Dedifferentiated amniotic fluid mesenchymal stem cell (primary cell): ENCODE data around the gene WARS2.

Experiments used
- DNase-seq: peaks from one replicate; pipeline ENCODE4 v3.0.0-alpha.2; 2016; ENCODE audit errors: extremely low spot score

The WARS2 gene

GRCh38 chr1:118999348-119000071 is 140.9 kb downstream of the WARS2 start:
- DNase-seq, result no peak

GRCh38 chr1:118998171-118998570 is 142.3 kb downstream of the WARS2 start:
- no peak for DNase-seq

- DNase-seq, result no peak
Observed at GRCh38 chr1:118997225-118997624, 143.2 kb downstream of the WARS2 start.

GRCh38 chr1:118995312-118996016 is 145.0 kb downstream of the WARS2 start:
- no peak for DNase-seq

GRCh38 chr1:118993700-118994026 is 146.8 kb downstream of the WARS2 start:
- no peak for DNase-seq

GRCh38 chr1:118992868-118993699 is 147.4 kb downstream of the WARS2 start:
- no peak for DNase-seq

GRCh38 chr1:118992237-118992825 is 148.1 kb downstream of the WARS2 start:
- no peak for DNase-seq

GRCh38 chr1:118991448-118991847 is 149.0 kb downstream of the WARS2 start:
- no peak for DNase-seq

GRCh38 chr1:118990513-118991152 is 149.8 kb downstream of the WARS2 start:
- no peak for DNase-seq

GRCh38 chr1:118989878-118990378 is 150.5 kb downstream of the WARS2 start:
- DNase-seq, result no peak

GRCh38 chr1:118989006-118989815 is 151.2 kb downstream of the WARS2 start:
- no peak for DNase-seq

GRCh38 chr1:118988186-118989005 is 152.1 kb downstream of the WARS2 start, which contains the start of gene TBX15:
TSS of gene TBX15 (minus strand) at chr1:118988343. CDS start at chr1:118987795, 548 bp downstream.
- no peak for DNase-seq

- DNase-seq, result no peak
Observed at GRCh38 chr1:118987468-118988185, 152.8 kb downstream of the WARS2 start.

- DNase-seq, result no peak
Observed at GRCh38 chr1:118986555-118987467, 153.6 kb downstream of the WARS2 start.

- DNase-seq, result no peak
Observed at GRCh38 chr1:118985640-118986554, 154.6 kb downstream of the WARS2 start.

- DNase-seq, result no peak
Observed at GRCh38 chr1:118984722-118985639, 155.5 kb downstream of the WARS2 start.
